ENCODE measurements around the gene PET100.
A peak's percentile ranks its signal among the peaks of the same experiment; 100 is the strongest.

Gene PET100, protein sequence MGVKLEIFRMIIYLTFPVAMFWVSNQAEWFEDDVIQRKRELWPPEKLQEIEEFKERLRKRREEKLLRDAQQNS

GRCh38 chr19:7629347-7630054 lies at the start of gene PET100, which contains the start of gene XAB2:
Gene PET100 (plus strand): TSS chr19:7629793. CDS start chr19:7629834, 41 bp downstream.
Gene XAB2 (minus strand): TSS chr19:7629545. CDS start chr19:7629527, 18 bp downstream.
- peak; percentile 99 for DNase-seq (ENCODE audit: low spot score)

DNA sequence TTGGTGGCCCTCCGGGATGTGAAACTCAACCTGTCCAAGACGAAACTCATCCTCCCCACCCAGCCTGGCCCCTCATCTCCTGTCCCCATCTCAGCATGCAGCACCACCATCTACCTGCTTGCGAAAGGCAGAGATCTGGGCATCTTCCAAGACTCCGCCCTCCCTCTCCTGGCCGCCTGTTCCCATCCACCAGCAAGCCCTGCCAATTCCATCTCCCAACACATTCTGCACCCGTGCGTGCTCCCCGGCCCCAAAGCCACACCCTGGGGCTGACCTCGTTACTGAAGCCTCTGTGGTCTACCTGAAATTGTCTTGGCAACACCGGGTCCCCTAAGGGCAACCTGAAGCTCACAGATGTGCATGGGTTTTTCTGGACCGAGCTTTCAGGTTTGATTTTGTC lies 47.1 kb upstream of the PET100 start:
- DNase-seq (ENCODE audit: low spot score) = no peak

GRCh38 chr19:7589822-7590221 lies 39.8 kb upstream of the PET100 start:
- no peak for DNase-seq (ENCODE audit: low spot score)

- no peak for DNase-seq (ENCODE audit: low spot score)
Measured at GRCh38 chr19:7590256-7590655, 39.3 kb upstream of the PET100 start.

DNA sequence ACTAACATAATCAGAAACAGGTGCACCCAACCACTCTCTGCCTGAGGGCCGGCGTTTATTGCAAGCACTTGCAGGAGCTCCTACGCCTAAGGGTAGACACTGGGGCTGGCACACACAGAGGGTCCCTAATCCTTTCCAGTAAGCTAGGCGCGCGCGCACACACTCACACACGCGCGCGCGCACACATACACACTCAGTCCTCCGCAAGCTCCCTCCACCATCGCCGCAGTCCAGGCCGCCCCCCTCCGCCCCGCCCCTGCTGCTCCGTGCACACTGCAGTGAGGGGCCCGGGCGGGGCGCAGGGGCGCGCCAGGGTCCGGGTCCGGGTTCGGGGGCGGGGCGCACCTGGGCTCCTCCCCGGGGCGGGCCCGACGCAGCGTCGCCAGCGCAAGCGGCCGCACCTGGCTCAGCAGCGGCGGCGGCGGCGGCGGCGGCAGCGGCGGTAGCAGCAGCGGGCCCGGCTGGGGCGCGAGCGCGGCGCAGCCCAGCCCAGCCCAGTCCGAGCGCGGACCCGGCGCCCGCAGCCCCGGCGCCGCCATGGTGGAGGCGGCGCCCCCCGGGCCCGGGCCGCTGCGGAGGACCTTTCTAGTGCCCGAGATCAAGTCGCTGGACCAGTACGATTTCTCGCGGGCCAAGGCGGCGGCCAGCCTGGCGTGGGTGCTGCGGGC lies 34.0 kb upstream of the PET100 start, which contains the start of gene CAMSAP3:
CAMSAP3 (plus strand) TSS at position 398 of the 668 bp plus-strand sequence; CDS start at position 538, 140 bp downstream.
- DNase-seq (ENCODE audit: low spot score) = peak; percentile 75

DNA sequence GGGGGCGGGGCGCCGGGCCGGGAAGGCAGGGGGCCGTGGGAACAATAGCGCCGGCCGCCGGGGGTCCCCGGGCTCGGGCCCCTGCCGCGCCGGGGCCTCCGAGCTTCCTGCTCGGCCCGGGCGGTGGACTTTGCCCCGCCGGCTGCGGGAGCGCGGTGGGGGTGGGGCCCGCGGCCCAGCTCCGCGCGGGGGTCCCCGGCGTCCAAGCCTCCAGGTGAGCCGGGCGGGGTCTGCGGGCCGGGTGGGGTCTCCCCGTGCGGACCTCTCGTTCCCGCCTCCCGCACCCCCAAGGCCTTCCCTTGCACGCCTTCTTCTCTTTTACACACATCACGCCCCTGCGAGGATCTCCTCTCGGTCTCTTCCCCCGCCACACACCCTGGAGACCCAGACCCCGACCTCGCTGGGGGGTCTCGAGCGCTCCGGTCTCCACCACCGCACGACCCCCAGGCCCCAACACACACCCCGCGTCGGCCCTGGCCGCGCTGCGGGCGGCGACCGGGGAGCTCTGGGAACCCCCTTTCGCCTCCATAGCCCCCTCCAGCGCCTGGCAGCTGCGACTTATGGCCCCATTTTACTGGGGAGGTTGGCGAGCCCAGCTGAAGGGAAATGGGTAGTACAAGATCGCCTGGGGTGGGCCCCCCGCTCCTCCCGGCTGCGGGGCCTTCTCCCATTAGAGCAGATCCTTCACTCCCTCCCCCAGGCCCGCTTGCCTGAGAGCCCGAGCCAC lies 33.2 kb upstream of the PET100 start:
- no peak for DNase-seq (ENCODE audit: low spot score)

DNA sequence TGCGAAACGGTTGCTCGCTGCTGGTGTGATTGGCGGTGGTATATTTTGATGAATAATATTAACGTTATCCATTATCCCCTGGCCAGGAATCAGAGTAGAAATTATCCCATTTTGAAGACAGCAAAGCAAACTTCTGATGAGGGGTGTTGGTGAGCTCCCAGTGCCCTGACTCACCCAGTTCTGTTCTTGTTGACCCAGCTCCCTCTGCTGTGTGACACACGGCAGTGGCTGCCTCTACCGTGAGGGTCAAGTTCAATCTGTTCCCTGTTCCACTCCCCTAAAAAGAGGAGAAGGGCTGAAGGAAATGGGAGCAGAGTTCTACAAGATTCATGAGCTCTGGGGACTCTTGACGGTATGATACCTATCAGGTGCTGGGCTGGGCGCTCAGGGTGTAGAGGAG lies 31.9 kb upstream of the PET100 start:
- no peak for DNase-seq (ENCODE audit: low spot score)

GRCh38 chr19:7598180-7598579 lies 31.4 kb upstream of the PET100 start:
- DNase-seq (ENCODE audit: low spot score) = no peak

- no peak for DNase-seq (ENCODE audit: low spot score)
Measured at GRCh38 chr19:7600721-7601120, 28.9 kb upstream of the PET100 start.

GRCh38 chr19:7602240-7602934 lies 27.2 kb upstream of the PET100 start:
- no peak for DNase-seq (ENCODE audit: low spot score)

DNA sequence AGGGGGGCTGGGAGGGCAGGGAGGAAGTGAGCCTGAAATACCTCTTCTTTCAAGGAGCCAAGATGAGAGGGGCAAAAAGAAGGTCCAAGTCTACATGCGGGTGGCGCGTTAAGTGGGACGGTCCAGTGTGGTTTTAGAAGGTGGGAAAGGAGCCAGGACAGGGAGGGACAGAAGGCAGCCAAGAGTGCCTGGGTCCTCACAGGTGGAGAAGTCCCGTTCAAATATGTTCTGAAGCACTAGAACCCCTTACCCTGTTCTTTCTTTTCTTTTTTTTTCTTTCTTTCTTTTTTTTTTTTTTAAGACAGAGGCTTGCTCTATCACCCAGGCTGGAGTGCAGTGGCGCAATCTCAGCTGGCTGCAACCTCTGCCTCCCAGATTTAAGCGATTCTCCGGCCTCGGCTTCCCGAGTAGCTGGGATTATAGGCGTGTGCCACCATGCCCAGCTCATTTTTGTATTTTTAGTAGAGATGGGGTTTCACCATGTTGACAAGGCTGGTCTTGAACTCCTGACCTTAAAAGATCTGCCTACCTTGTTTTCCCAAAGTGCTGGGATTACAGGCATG lies 26.6 kb upstream of the PET100 start:
- DNase-seq (ENCODE audit: low spot score) = no peak

- no peak for DNase-seq (ENCODE audit: low spot score)
Measured at GRCh38 chr19:7603919-7604318, 25.7 kb upstream of the PET100 start.

DNA sequence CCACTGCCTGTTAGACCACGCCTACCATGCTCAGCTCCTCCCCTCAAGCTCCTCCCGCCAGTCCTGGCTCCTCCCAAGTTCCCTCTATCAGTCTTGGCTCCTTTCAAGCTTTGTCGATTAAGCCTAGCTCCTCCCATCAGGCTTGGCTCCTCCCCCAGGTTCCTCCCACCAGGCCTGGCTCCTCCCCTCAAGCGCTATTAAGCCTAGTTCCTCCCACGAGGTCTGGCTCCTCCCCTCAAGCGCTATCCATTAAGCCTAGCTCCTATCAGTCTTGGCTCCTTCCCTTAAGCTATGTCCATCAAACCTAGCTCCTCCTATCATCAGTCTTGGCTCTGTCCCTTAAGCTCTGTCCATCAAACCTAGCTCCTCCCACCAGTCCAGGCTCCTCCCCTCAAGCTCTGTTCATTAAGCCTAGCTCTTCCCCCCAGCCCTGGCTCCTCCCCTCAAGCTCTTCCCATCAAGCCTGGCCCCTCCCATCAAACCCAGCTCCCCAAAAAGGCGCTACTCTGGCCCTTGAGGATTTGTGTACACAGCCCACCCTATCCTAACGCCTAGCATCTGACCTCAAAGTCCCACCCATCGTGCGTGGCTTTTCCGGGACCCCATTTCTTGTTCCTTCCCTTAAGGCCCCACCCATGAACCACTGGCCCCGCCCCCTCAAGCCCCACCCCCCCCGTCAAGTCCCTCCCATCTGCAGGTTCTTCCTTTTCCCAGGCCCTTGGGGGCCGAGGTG lies 23.9 kb upstream of the PET100 start:
- peak; percentile 99 for DNase-seq (ENCODE audit: low spot score)

GRCh38 chr19:7606289-7606688 lies 23.3 kb upstream of the PET100 start:
- DNase-seq (ENCODE audit: low spot score) = no peak

- no peak for DNase-seq (ENCODE audit: low spot score)
Measured at GRCh38 chr19:7607212-7607873, 22.2 kb upstream of the PET100 start.

DNA sequence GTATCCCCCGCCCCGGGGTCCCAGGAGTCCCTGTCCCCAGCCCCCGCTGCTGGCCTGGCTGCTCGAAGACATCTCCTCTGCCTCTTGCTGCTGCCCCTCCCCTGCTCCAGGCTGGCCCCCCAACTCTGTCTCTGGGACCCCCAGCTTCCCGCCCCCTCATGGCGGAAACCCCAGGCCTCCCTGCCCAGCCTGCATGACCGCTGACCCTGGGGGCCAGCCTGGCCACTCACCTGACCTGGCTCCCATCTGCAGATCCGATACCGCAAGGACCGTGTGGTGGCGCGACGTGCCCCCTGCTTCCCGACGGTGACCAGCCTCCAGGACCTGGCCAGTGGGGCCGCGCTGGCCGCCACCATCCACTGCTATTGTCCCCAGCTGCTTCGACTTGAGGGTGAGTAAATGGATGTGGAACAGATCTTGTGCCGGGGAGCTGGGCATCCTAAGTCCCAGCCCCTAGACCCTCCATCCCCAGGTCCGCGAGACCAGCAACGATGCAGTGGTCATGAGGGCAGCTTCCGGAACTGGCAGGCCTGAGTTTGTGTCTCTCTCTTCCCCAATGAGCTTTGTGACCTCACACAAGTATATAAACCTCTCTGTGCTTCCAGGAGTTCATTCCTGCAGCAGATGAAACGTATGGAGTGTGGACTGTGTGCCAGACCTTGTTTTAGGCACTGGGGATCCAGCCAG lies 21.6 kb upstream of the PET100 start:
- no peak for DNase-seq (ENCODE audit: low spot score)

DNA sequence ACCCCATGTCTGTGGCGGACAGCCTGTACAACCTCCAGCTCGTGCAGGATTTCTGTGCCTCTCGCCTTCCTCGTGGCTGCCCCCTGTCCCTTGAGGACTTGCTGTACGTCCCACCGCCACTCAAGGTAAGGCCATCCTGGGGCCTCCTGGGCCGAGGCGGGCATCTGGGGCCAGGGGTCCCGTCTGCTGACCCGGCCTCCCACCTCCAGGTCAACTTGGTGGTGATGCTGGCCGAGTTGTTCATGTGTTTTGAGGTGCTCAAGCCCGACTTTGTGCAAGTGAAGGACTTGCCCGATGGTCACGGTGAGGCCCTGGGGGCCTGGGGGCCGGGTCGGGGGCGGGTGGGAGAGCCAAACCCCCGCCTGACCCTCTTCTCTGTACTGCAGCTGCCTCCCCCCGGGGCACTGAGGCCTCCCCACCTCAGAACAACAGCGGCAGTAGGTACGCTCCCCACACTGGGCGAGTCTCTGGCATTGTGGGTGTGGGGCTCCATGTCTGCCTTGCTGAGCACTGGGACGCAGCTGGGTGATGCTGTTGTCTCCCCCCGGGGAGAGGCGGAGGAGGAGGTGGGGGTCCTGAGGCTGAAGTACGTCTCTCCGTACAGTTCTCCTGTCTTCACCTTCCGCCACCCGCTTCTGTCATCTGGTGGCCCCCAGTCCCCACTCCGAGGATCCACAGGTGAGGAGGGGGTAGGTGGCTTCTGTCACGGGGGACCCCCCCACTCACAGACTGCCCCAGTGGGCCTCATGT lies 18.9 kb upstream of the PET100 start:
- no peak for DNase-seq (ENCODE audit: low spot score)

- no peak for DNase-seq (ENCODE audit: low spot score)
Measured at GRCh38 chr19:7611541-7612279, 17.9 kb upstream of the PET100 start.
